ENCODE data around the gene RSPRY1.
"Not testable (repeated sequence)": the region's sequence is repeated elsewhere in the genome, so short reads cannot be mapped to it uniquely, and the experiment has no call there.

RSPRY1 gene

GRCh38 chr16:57188711-57189002 lies 2.5 kb downstream of the RSPRY1 start:
- no peak for TF ChIP-seq CTCF (IDR thresholded peaks at IDR 0.05; ENCODE audit: extremely low read depth, missing control alignments)
- DNase-seq (ENCODE audit: low spot score), result no peak

- DNase-seq (ENCODE audit: low spot score), result not testable (repeated sequence)
These were observed 3.4 kb downstream of the RSPRY1 start for GRCh38 chr16:57189527-57189926.

- DNase-seq (ENCODE audit: low spot score), result no peak
- TF ChIP-seq CTCF (IDR thresholded peaks at IDR 0.05; ENCODE audit: extremely low read depth, missing control alignments), result no peak
These were observed 4.0 kb downstream of the RSPRY1 start for GRCh38 chr16:57190136-57190535.

GRCh38 chr16:57191056-57191571 lies 5.0 kb downstream of the RSPRY1 start:
- TF ChIP-seq CTCF (IDR thresholded peaks at IDR 0.05; ENCODE audit: extremely low read depth, missing control alignments), result no peak
- DNase-seq (ENCODE audit: low spot score), result no peak

- TF ChIP-seq CTCF (IDR thresholded peaks at IDR 0.05; ENCODE audit: extremely low read depth, missing control alignments), result no peak
- no peak for DNase-seq (ENCODE audit: low spot score)
These were observed 6.0 kb downstream of the RSPRY1 start for GRCh38 chr16:57192146-57192545.

- TF ChIP-seq CTCF (IDR thresholded peaks at IDR 0.05; ENCODE audit: extremely low read depth, missing control alignments), result no peak
- peak; percentile 37 for DNase-seq (ENCODE audit: low spot score)
These were observed 6.8 kb downstream of the RSPRY1 start for GRCh38 chr16:57192720-57193486.

- no peak for TF ChIP-seq CTCF (IDR thresholded peaks at IDR 0.05; ENCODE audit: extremely low read depth, missing control alignments)
- no peak for DNase-seq (ENCODE audit: low spot score)
These were observed 8.4 kb downstream of the RSPRY1 start for GRCh38 chr16:57194512-57194911.

- DNase-seq (ENCODE audit: low spot score), result no peak
- no peak for TF ChIP-seq CTCF (IDR thresholded peaks at IDR 0.05; ENCODE audit: extremely low read depth, missing control alignments)
These were observed 10.2 kb downstream of the RSPRY1 start for GRCh38 chr16:57196286-57196685.
